Natural killer cell treated with Interleukin-12 subunit alpha and Interleukin-12 subunit beta and Interleukin-15 and Interleukin-18, amount 100 ng/mL, for 72 hours (primary cell): ENCODE measurements around the gene DNER. TPM values are rescaled to one million over a fixed set of nuclear protein-coding genes. Genes with fewer than 3 reads are reported as not detected.
"Not testable (repeated sequence)": the region's sequence is repeated elsewhere in the genome, so short reads cannot be mapped to it uniquely, and the experiment has no call there.

Source experiments
- ATAC-seq, 2 donors: fragments of 150-1000 bp; cut with Tn5 transposase in 1 of 2; sonication (Bioruptor Pico), chemical (Tn5 transposase) in 1 of 2; 2 replicates each; pipeline ENCODE4 v1.10.0; 2021
- DNase-seq: peaks from one replicate; pipeline ENCODE4 v3.0.0; 2022; ENCODE audit warnings: low spot score
- H3K27ac Mint-ChIP-seq, 2 donors: 1 replicate in 1 of 2; 2 replicates in 1 of 2; pipeline ENCODE4 v1.8.0; 2022; ENCODE audit warnings: mixed read lengths in 2 of 2, mild to moderate bottlenecking in 1 of 2, moderate library complexity in 1 of 2
- H3K27me3 Mint-ChIP-seq, 2 donors: 1 replicate in 1 of 2; 2 replicates in 1 of 2; pipeline ENCODE4 v1.8.0; 2022; ENCODE audit warnings: mixed read lengths in 2 of 2
- H3K36me3 Mint-ChIP-seq: one replicate; pipeline ENCODE4 v1.8.0; 2022; ENCODE audit warnings: mixed read lengths
- H3K4me1 Mint-ChIP-seq, 2 donors: 1 replicate in 1 of 2; 2 replicates in 1 of 2; pipeline ENCODE4 v1.8.0; 2022; ENCODE audit warnings: low read depth in 2 of 2, mixed read lengths in 2 of 2, mild to moderate bottlenecking in 1 of 2
- H3K4me3 Mint-ChIP-seq: one replicate; pipeline ENCODE4 v1.8.0; 2022; ENCODE audit warnings: mixed read lengths
- H3K9me3 Mint-ChIP-seq: 2 replicates; pipeline ENCODE4 v1.8.0; 2022; ENCODE audit warnings: mixed read lengths
- total RNA-seq, 2 donors: library from RNA; stranded (reverse); gene quantifications; one replicate each; pipeline ENCODE4 v1.2.3, GENCODE V29; 2022

DNER gene
- total RNA-seq, 2 donors from 2014 or later, result 0.14 TPM; not detected in 1

DNA sequence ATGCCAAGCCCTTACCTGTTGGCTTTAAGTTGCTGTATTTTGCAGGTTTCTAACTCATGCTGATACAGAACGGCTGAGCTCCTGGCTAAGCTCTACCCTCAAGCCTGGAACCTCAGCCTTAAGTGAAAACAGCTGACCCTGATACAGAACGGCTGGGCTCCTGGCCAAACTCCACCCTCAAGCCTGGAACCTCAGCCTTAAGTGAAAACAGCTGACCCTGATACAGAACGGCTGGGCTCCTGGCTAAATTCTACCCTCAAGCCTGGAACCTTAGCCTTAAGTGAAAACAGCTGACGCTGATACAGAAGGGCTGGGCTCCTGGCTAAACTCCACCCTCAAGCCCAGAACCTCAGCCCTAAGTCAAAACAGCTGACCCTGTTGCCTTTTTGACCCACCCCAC, 17.6 kb upstream of the DNER start:
- ATAC-seq, result no peak
- no peak overlapping the region for H3K4me3 Mint-ChIP-seq
- no peak overlapping the region for H3K27ac Mint-ChIP-seq
- peaks cover 4 to 21% of the 10 kb centered on the region in 2 donors for H3K27me3 Mint-ChIP-seq
- DNase-seq, result no peak
- peaks cover 2% of the 10 kb centered on the region for H3K36me3 Mint-ChIP-seq
- H3K9me3 Mint-ChIP-seq, result peaks cover 2% of the 10 kb centered on the region
- peaks cover 0 to 10% of the 10 kb centered on the region in 2 donors for H3K4me1 Mint-ChIP-seq

- H3K36me3 Mint-ChIP-seq, result no peaks in the 10 kb centered on the region
- DNase-seq (no peak), ATAC-seq (no peak)
- no peak overlapping the region for H3K4me3 Mint-ChIP-seq
- H3K27ac Mint-ChIP-seq, result no peak overlapping the region
- peaks cover 0 to 10% of the 10 kb centered on the region in 2 donors for H3K4me1 Mint-ChIP-seq
- no peaks in the 10 kb centered on the region for H3K9me3 Mint-ChIP-seq
- H3K27me3 Mint-ChIP-seq, result peaks cover 4 to 21% of the 10 kb centered on the region in 2 donors
Observed at GRCh38 chr2:229731363-229731762, 17.0 kb upstream of the DNER start.

DNA sequence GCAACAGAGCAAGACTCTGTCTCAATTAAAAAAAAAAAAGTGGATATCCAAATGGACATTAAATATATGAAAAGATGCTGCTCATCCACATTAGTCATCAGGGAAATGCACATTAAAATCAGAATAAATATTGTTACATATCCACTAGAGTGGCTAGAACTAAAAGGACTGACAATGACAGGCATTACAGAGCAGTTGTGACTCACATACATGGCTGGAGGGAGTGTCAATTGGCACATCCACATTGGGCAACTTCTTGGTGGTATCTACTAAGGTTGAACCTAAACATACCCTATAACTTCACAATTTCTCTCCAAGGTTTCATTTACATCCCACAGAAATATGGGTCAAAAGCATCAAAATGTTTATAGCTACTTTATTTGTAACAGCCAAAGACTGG, 14.0 kb upstream of the DNER start:
- Mint-ChIP-seq H3K27ac (no peak overlapping the region), H3K4me3 (no peak overlapping the region), H3K27me3 (peaks cover 11 to 33% of the 10 kb centered on the region in 2 donors), H3K4me1 (peaks cover 0 to under 1% of the 10 kb centered on the region in 2 donors), H3K9me3 (no peaks in the 10 kb centered on the region), H3K36me3 (no peaks in the 10 kb centered on the region)
- DNase-seq (no peak), ATAC-seq (no peak)

DNA sequence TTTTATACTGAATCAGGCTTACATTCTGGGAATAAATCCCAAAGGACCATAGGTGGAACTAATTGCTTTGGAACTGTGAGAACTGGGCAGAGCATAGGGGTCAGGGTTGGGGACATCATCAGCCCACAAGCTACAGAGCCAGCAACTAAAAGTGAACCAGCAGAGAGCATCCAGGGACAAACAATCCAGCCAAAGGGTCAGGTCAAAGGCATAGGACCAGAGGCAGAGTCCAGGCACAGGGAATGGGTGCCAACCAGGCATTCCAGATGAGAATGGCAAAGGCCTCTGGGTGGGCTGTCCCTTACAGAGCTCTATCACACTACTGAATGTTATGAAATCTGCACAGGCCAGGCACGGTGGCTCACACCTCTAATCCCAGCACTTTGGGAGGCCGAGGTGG, 12.3 kb upstream of the DNER start:
- DNase-seq (no peak), ATAC-seq (peak in 1 of 2 donors; percentile 40)
- Mint-ChIP-seq H3K9me3 (no peaks in the 10 kb centered on the region), H3K36me3 (no peaks in the 10 kb centered on the region), H3K4me1 (no peaks in the 10 kb centered on the region), H3K27me3 (peaks cover 11 to 29% of the 10 kb centered on the region in 2 donors), H3K27ac (no peak overlapping the region), H3K4me3 (no peak overlapping the region)

DNA sequence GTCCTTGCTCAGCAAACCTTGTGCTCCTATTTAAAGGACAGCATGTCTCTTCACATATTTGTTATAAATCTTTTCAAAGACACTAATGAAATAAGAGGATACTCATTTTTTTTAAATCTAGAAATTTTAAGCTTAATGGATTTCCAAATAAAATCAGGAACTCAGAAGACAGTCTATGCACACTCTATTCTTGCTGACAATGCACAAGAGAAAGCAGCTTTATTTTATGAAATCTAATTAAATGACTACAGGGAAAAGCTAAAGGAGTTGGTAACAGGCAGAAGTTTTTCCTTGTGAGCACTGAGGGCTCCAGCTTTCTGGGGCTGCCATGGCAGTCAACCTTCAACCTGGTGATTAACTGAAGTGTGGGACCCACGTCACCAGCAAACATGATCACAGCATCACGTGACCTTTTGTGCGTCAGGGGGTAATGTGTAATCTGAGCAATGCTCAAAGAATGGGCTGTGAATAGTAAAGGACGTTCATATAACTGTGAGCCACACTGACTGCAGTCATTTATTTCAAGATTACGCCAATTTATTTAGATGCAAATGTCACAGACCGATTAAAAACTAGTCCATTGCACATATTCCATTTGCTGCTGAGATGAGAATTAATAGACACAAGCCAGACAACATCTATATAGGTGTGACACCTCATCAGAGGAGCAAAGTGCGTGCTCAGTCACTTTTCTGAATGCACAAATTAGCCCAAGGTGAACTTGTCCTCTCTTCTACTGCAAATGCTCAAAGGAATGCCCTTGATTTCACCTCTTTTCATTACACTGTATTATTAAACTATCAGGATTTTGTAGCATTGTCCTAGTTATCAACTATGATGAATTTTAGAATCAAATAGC, 11.6 kb upstream of the DNER start:
- ATAC-seq (no peak), DNase-seq (no peak)
- Mint-ChIP-seq H3K4me1 (no peaks in the 10 kb centered on the region), H3K36me3 (no peaks in the 10 kb centered on the region), H3K4me3 (no peak overlapping the region), H3K27ac (no peak overlapping the region), H3K27me3 (peaks cover 11 to 29% of the 10 kb centered on the region in 2 donors), H3K9me3 (no peaks in the 10 kb centered on the region)

DNA sequence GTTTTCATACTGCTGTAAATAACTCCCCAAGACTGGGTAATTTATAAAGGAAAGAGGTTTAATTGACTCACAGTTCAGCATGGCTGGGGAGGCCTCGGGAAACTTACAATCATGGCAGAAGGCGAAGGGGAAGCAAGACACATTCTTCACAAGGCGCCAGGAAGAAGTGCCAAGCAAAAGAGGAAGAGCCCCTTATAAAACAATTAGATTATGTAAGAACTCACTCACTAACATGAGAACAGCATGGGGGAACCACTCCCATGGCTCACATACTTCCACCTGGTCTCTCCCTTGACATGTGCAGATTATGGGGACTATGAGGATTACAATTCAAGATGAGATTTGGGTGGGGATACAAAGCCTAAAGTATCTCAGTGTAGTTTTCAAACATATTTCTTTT, 8.8 kb upstream of the DNER start:
- DNase-seq, H3K4me1 Mint-ChIP-seq: not testable (repeated sequence)
- H3K27me3 Mint-ChIP-seq, result peaks cover 13 to 28% of the 10 kb centered on the region in 2 donors

GRCh38 chr2:229719926-229720647, 5.7 kb upstream of the DNER start:
- no peaks in the 10 kb centered on the region for H3K9me3 Mint-ChIP-seq
- no peak for DNase-seq
- H3K4me1 Mint-ChIP-seq, result peaks cover 0 to 2% of the 10 kb centered on the region in 2 donors
- peaks cover 24 to 51% of the 10 kb centered on the region in 2 donors for H3K27me3 Mint-ChIP-seq
- no peaks in the 10 kb centered on the region for H3K36me3 Mint-ChIP-seq
- no peak for ATAC-seq
- H3K27ac Mint-ChIP-seq, result no peak overlapping the region
- no peak overlapping the region for H3K4me3 Mint-ChIP-seq

More for the DNA sequence above, 8.8 kb upstream of the DNER start:
- not testable (repeated sequence) for H3K36me3 Mint-ChIP-seq, H3K4me3 Mint-ChIP-seq, H3K9me3 Mint-ChIP-seq, ATAC-seq, H3K27ac Mint-ChIP-seq

- Mint-ChIP-seq H3K4me1 (peaks cover 0 to 5% of the 10 kb centered on the region in 2 donors), H3K9me3 (no peaks in the 10 kb centered on the region), H3K36me3 (no peaks in the 10 kb centered on the region), H3K4me3 (no peak overlapping the region), H3K27me3 (peaks cover 21 to 44% of the 10 kb centered on the region in 2 donors), H3K27ac (no peak overlapping the region)
- ATAC-seq, result no peak
- DNase-seq, result no peak
Observed at GRCh38 chr2:229718057-229718456, 3.7 kb upstream of the DNER start.

DNA sequence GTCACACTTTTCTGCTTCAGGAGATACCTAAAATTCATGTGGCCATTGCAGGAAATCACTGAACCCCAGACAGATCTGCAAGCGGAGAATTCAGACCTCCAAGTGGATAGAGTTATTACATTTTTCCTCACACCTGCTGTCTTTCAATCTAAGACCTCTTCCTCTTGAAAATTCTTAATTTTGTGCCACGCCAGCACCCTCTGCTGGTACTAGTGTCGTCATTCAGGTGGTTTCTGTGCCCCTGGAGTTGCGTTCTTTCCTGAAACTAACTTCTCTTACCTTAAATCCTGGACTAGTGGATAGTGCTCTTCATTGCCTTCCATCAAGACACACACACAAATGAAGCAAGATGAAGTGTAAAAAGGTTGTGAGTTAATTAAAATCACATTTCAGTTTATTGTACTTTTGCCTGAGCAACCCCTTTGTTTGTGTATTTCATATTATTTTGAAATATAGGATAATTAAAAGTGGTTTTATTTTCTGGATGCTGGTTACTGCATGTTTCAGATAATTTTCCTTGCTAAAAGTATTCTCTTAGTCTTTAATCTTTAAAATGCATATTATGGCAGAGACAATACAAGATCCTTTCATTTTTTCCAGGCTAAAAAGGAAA, 1.6 kb upstream of the DNER start:
- Mint-ChIP-seq H3K4me1 (peaks cover 0 to 5% of the 10 kb centered on the region in 2 donors), H3K27ac (no peak overlapping the region), H3K9me3 (no peaks in the 10 kb centered on the region), H3K27me3 (peaks cover 41 to 60% of the 10 kb centered on the region in 2 donors), H3K4me3 (peak overlapping the region; percentile 15), H3K36me3 (no peaks in the 10 kb centered on the region)
- DNase-seq, result no peak
- ATAC-seq, result no peak

- DNase-seq, result no peak
- ATAC-seq, result peak; percentile 66 to 72
- Mint-ChIP-seq H3K4me3 (no peak overlapping the region), H3K27me3 (peaks cover 48 to 70% of the 10 kb centered on the region in 2 donors), H3K36me3 (no peaks in the 10 kb centered on the region), H3K27ac (no peak overlapping the region), H3K9me3 (no peaks in the 10 kb centered on the region), H3K4me1 (peaks cover 0 to 5% of the 10 kb centered on the region in 2 donors)
Observed at GRCh38 chr2:229714736-229715541, 584 bp upstream of the DNER start.

DNA sequence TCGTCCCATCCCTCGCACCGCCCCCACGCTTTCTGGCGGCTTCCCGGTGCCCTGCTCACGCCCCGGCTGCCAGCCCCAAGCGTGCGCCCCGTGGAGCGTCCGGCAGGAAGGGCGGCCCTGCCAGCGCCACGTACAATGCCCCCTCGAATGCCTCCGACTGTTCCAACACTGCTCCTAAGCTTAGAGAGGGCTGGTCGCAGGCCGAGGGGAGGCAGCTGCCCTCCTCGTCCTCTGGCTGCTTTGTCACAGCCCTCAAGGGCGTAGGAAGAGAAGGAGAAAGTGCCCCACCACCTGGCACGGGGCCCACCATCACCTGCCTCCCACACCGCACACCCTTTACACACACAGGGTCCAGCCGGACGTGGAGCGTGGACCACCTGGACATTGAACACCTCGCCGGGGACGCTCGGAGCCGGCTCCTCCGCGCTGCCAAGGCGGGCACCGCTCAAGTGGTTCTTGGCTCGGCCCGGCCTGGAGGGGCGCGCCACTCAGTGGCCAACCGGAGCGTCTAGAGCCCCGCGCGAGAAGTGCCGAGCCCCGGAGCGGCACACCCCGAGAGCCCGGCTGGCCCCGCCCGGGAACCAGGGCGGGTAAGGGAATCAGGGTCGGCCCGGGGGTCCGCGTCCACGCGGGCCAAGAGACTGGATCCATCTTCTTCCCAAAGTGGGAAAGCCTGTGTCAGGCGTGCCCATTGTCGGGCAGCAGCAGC, 830 bp downstream of the DNER start:
- DNase-seq, result no peak
- Mint-ChIP-seq H3K4me3 (peak overlapping the region; percentile 14), H3K4me1 (peaks cover 0 to 5% of the 10 kb centered on the region in 2 donors), H3K36me3 (no peaks in the 10 kb centered on the region), H3K27me3 (peaks cover 45 to 62% of the 10 kb centered on the region in 2 donors), H3K27ac (no peak overlapping the region), H3K9me3 (no peaks in the 10 kb centered on the region)
- ATAC-seq, result no peak

DNA sequence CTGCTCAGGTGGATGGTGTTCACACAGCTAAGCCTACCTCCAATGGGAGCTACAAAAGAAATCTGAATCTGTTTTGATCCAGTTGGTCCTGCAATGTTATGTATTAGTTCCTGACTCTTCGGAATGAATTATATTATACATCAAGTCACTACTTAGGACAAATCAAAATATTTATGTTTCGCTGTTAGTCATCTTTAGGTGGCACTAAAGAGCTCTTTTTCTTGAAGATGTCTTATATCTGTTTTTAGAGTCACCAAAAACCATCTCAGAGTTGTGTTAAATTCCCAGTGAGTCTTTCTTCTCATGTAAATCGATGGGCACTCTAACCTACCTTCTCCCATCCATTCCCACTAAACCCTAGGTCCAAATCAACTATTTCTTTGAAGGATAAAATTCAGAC, 2.2 kb downstream of the DNER start:
- Mint-ChIP-seq H3K9me3 (no peaks in the 10 kb centered on the region), H3K4me1 (peaks cover 0 to 5% of the 10 kb centered on the region in 2 donors), H3K27me3 (peaks cover 41 to 61% of the 10 kb centered on the region in 2 donors), H3K27ac (no peak overlapping the region), H3K4me3 (no peak overlapping the region), H3K36me3 (no peaks in the 10 kb centered on the region)
- DNase-seq, result no peak
- no peak for ATAC-seq

DNA sequence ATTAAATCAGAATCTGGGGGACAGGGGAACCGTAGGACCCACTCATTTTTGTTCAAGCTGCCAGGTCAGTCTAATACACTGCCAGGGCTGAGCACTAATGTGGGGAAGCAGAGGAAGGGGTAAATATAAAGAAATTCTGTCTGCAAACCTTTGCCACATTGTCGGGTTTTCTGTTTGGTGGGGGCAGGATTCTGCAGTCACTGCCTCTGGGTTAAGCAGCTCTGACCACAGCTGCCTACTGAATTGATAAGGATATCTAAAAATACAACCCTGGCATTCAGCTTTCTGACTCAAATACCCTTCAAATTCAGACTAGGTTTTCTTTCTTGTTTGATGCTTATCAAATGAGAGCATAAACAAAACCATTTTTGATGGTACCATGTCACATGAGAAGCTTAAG, 6.0 kb downstream of the DNER start:
- Mint-ChIP-seq H3K4me1 (peaks cover 0 to under 1% of the 10 kb centered on the region in 2 donors), H3K9me3 (no peaks in the 10 kb centered on the region), H3K27ac (no peak overlapping the region), H3K4me3 (no peak overlapping the region), H3K27me3 (peaks cover 36 to 63% of the 10 kb centered on the region in 2 donors), H3K36me3 (no peaks in the 10 kb centered on the region)
- ATAC-seq (no peak), DNase-seq (no peak)
